Measurements from ENCODE around the gene ITPR3. TPM values are rescaled to one million over a fixed set of nuclear protein-coding genes. Genes with fewer than 3 reads are reported as not detected.

ITPR3 gene
- total RNA-seq, 2 donors from 2014 or later: 27.6 to 77.6 TPM

GRCh38 chr6:33744001-33744848 lies 123.1 kb downstream of the ITPR3 start:
- H3K9me3 Mint-ChIP-seq: no peaks in the 10 kb centered on the region
- DNase-seq (ENCODE audit: low spot score) (peak; percentile 83), ATAC-seq (peak; percentile 61 to 62)
- H3K36me3 Mint-ChIP-seq: no peaks in the 10 kb centered on the region
- peaks cover 0 to 3% of the 10 kb centered on the region in 2 donors for H3K4me1 Mint-ChIP-seq (ENCODE audit: low read depth in 2 of 2)
- H3K27ac Mint-ChIP-seq: no peak overlapping the region
- no peak overlapping the region for H3K4me3 Mint-ChIP-seq
- peaks cover 8 to 19% of the 10 kb centered on the region in 2 donors for H3K27me3 Mint-ChIP-seq

GRCh38 chr6:33744895-33745546 lies 123.9 kb downstream of the ITPR3 start:
- H3K27ac Mint-ChIP-seq: no peak overlapping the region
- H3K27me3 Mint-ChIP-seq: peaks cover 8 to 19% of the 10 kb centered on the region in 2 donors
- no peak for DNase-seq (ENCODE audit: low spot score)
- peaks cover 0 to 3% of the 10 kb centered on the region in 2 donors for H3K4me1 Mint-ChIP-seq (ENCODE audit: low read depth in 2 of 2)
- H3K4me3 Mint-ChIP-seq: no peak overlapping the region
- no peaks in the 10 kb centered on the region for H3K36me3 Mint-ChIP-seq
- no peak for ATAC-seq
- H3K9me3 Mint-ChIP-seq: no peaks in the 10 kb centered on the region

- peaks cover 0 to 3% of the 10 kb centered on the region in 2 donors for H3K4me1 Mint-ChIP-seq (ENCODE audit: low read depth in 2 of 2)
- peaks cover 8 to 19% of the 10 kb centered on the region in 2 donors for H3K27me3 Mint-ChIP-seq
- no peak overlapping the region for H3K27ac Mint-ChIP-seq
- H3K4me3 Mint-ChIP-seq: no peak overlapping the region
- no peaks in the 10 kb centered on the region for H3K9me3 Mint-ChIP-seq
- no peaks in the 10 kb centered on the region for H3K36me3 Mint-ChIP-seq
- ATAC-seq (no peak), DNase-seq (ENCODE audit: low spot score) (no peak)
Observed at GRCh38 chr6:33745548-33745947, 124.4 kb downstream of the ITPR3 start.

Other genes with a start within 250 kb of the ITPR3 start
- 100 to 1,000 TPM in 1 of 2 donors, 10 to 100 TPM in 1; 52.9 to 115 TPM for gene KIFC1, start 229.5 kb upstream of the ITPR3 start, total RNA-seq
- 10 to 100 TPM; 46.5 to 66.6 TPM for gene PHF1, start 210.3 kb upstream of the ITPR3 start, total RNA-seq
- gene CUTA, start 203.2 kb upstream of the ITPR3 start, total RNA-seq: 100 to 1,000 TPM; 106 to 156 TPM
- 10 to 100 TPM; 17.7 to 77.0 TPM for gene SYNGAP1, start 201.3 kb upstream of the ITPR3 start, total RNA-seq
- gene ZBTB9, start 166.7 kb upstream of the ITPR3 start, total RNA-seq: 10 to 100 TPM; 10.9 to 25.4 TPM
- 100 to 1,000 TPM; 101 to 103 TPM for gene BAK1, start 41.0 kb upstream of the ITPR3 start, total RNA-seq
- 10 to 100 TPM; 44.9 to 53.1 TPM for gene UQCC2, start 90.4 kb downstream of the ITPR3 start, total RNA-seq
- not detected for gene IP6K3, start 125.6 kb downstream of the ITPR3 start, total RNA-seq
- 10 to 100 TPM; 62.1 to 67.6 TPM for gene LEMD2, start 167.8 kb downstream of the ITPR3 start, total RNA-seq
- gene MLN, start 182.7 kb downstream of the ITPR3 start, total RNA-seq: not detected